WTC11 (cell line): ENCODE data around the gene ZEB1. TPM values are rescaled to one million over a fixed set of nuclear protein-coding genes. Genes with fewer than 3 reads are reported as not detected.
"Not testable (repeated sequence)": the region's sequence is repeated elsewhere in the genome, so short reads cannot be mapped to it uniquely, and the experiment has no call there.

Experiments
- ATAC-seq: fragments of 200-7000 bp; cut with Tn5 transposase; 2 replicates; pipeline ENCODE4 v1.10.0; 2021; ENCODE audit warnings: mild to moderate bottlenecking, moderate library complexity
- CTCF ChIA-PET: fragments of 300-600 bp; sonication (Branson Sonifier 250); formaldehyde crosslinking; loops from one replicate; lab custom pipeline; 2021; ENCODE audit warnings: antibody characterized with exemption; lab: Charles Lee
- POLR2A ChIA-PET: fragments of 350-600 bp; sonication (Branson Sonifier 250); formaldehyde crosslinking; loops from one replicate; lab custom pipeline; 2021; ENCODE audit warnings: antibody characterized with exemption; lab: Charles Lee
- DNase-seq: peaks from one replicate; pipeline ENCODE4 v3.0.0; 2021; ENCODE audit warnings: low spot score
- H3K27ac Mint-ChIP-seq: 2 replicates; pipeline ENCODE4 v1.8.0; 2021; ENCODE audit warnings: mixed read lengths
- H3K27me3 Mint-ChIP-seq: 2 replicates; pipeline ENCODE4 v1.8.0; 2021; ENCODE audit warnings: low read depth, mild to moderate bottlenecking, moderate library complexity, mixed read lengths
- H3K36me3 Mint-ChIP-seq: 2 replicates; pipeline ENCODE4 v1.8.0; 2021; ENCODE audit warnings: mixed read lengths
- H3K4me1 Mint-ChIP-seq: 2 replicates; pipeline ENCODE4 v1.8.0; 2022; ENCODE audit warnings: mixed read lengths
- H3K4me3 Mint-ChIP-seq: 2 replicates; pipeline ENCODE4 v1.8.0; 2021; ENCODE audit warnings: mild to moderate bottlenecking, moderate library complexity, mixed read lengths
- H3K9me3 Mint-ChIP-seq: 2 replicates; pipeline ENCODE4 v1.8.0; 2021; ENCODE audit warnings: mixed read lengths
- AFF4 ChIP-seq: sonication (generic); formaldehyde crosslinking; IDR thresholded peaks from 2 replicates; pipeline ENCODE4 v1.8.1; 2023; ENCODE audit warnings: mild to moderate bottlenecking, missing genetic modification reagents, borderline replicate concordance
- FOXK1 ChIP-seq: sonication (generic); formaldehyde crosslinking; IDR thresholded peaks from 2 replicates; pipeline ENCODE4 v1.8.0; 2022; ENCODE audit warnings: mild to moderate bottlenecking, moderate library complexity, missing genetic modification reagents
- FOXP1 ChIP-seq: sonication (generic); formaldehyde crosslinking; IDR thresholded peaks from 2 replicates; pipeline ENCODE4 v1.8.0; 2022; ENCODE audit warnings: missing genetic modification reagents, mild to moderate bottlenecking, moderate library complexity, borderline replicate concordance
- GABPB1 ChIP-seq: sonication (generic); formaldehyde crosslinking; IDR thresholded peaks from 2 replicates; pipeline ENCODE4 v1.8.1; 2023; ENCODE audit warnings: mild to moderate bottlenecking, missing genetic modification reagents
- HMGXB4 ChIP-seq: sonication (generic); formaldehyde crosslinking; IDR thresholded peaks from 2 replicates; pipeline ENCODE4 v1.8.1; 2023; ENCODE audit warnings: mild to moderate bottlenecking, moderate library complexity, missing genetic modification reagents
- IRF1 ChIP-seq: sonication (generic); formaldehyde crosslinking; IDR thresholded peaks from 2 replicates; pipeline ENCODE4 v1.8.0; 2023; ENCODE audit warnings: missing genetic modification reagents
- IRF2 ChIP-seq: sonication (generic); formaldehyde crosslinking; IDR thresholded peaks from 2 replicates; pipeline ENCODE4 v1.8.0; 2022; ENCODE audit warnings: low read depth, missing genetic modification reagents, borderline replicate concordance
- NFYB ChIP-seq: sonication (generic); formaldehyde crosslinking; conservative IDR thresholded peaks from 2 replicates; pipeline ENCODE4 v1.8.0; 2022; ENCODE audit warnings: low read depth, missing genetic modification reagents
- PREB ChIP-seq: sonication (generic); formaldehyde crosslinking; IDR thresholded peaks from 2 replicates; pipeline ENCODE4 v1.8.1; 2022; ENCODE audit warnings: mild to moderate bottlenecking, missing genetic modification reagents, moderate library complexity, borderline replicate concordance
- SP1 ChIP-seq: sonication (generic); formaldehyde crosslinking; conservative IDR thresholded peaks from 2 replicates; pipeline ENCODE4 v1.8.1; 2022; ENCODE audit warnings: missing genetic modification reagents
- ZNF423 ChIP-seq: fragments of 250-450 bp; sonication (Bioruptor Pico); IDR thresholded peaks from 2 replicates; pipeline ENCODE4 v2.1.2; 2022; ENCODE audit warnings: mild to moderate bottlenecking, moderate library complexity
- ZNF425 ChIP-seq: fragments of 250-450 bp; sonication (Bioruptor Pico); conservative IDR thresholded peaks from 2 replicates; pipeline ENCODE4 v1.9.0; 2021; ENCODE audit warnings: mild to moderate bottlenecking
- ZSCAN18 ChIP-seq: fragments of 250-450 bp; sonication (Bioruptor Pico); IDR thresholded peaks from 2 replicates; pipeline ENCODE4 v2.1.2; 2022; ENCODE audit warnings: mild to moderate bottlenecking, moderate library complexity
- total RNA-seq: library from RNA; stranded (reverse); gene quantifications from 3 replicates; pipeline ENCODE4 v1.2.3, GENCODE V29; 2021

ZEB1 gene
- total RNA-seq, 1 experiment from 2014 or later: 0.39 TPM

- H3K27me3 Mint-ChIP-seq: no peaks in the 10 kb centered on the region
- H3K36me3 Mint-ChIP-seq: peaks cover 5% of the 10 kb centered on the region
- H3K27ac Mint-ChIP-seq: no peak overlapping the region
- peaks cover 4% of the 10 kb centered on the region; the same call in 1 of the 2 replicates for H3K4me1 Mint-ChIP-seq
- H3K4me3 Mint-ChIP-seq: no peak overlapping the region
- TF ChIP-seq AFF4 (CRISPR knock-in tag) (no peak), PREB (CRISPR knock-in tag) (no peak), IRF2 (CRISPR knock-in tag) (no peak), FOXK1 (CRISPR knock-in tag) (no peak), IRF1 (CRISPR knock-in tag) (no peak), GABPB1 (CRISPR knock-in tag) (no peak), FOXP1 (CRISPR knock-in tag) (no peak), ZNF423 (no peak), ZNF425 (CRISPR knock-in tag) (no peak)
- ATAC-seq: no peak
- DNase-seq: no peak
- H3K9me3 Mint-ChIP-seq: peaks cover 16% of the 10 kb centered on the region
- POLR2A ChIA-PET: no interaction called here
- CTCF ChIA-PET: interaction anchor here (1.1 kb wide), 1 partner anchor 42 kb away, joined by 3 read pairs; no protein-coding TSS in a partner anchor
These were observed 107.4 kb downstream of the ZEB1 start for GRCh38 chr10:31426401-31426800.

GRCh38 chr10:31427334-31427733, 108.3 kb downstream of the ZEB1 start:
- H3K4me1 Mint-ChIP-seq, H3K27ac Mint-ChIP-seq, H3K27me3 Mint-ChIP-seq, CTCF ChIA-PET, H3K4me3 Mint-ChIP-seq, DNase-seq, ATAC-seq, POLR2A ChIA-PET, H3K36me3 Mint-ChIP-seq: not testable (repeated sequence)
- peaks cover 16% of the 10 kb centered on the region for H3K9me3 Mint-ChIP-seq

- H3K36me3 Mint-ChIP-seq, H3K4me3 Mint-ChIP-seq, H3K27me3 Mint-ChIP-seq, H3K27ac Mint-ChIP-seq, DNase-seq, POLR2A ChIA-PET, H3K4me1 Mint-ChIP-seq, ATAC-seq: not testable (repeated sequence)
- CTCF ChIA-PET: interaction anchor here (0.9 kb wide), 1 partner anchor 342 kb away, joined by 3 read pairs; no protein-coding TSS in a partner anchor
- H3K9me3 Mint-ChIP-seq: peaks cover 16% of the 10 kb centered on the region
These were observed 109.5 kb downstream of the ZEB1 start for GRCh38 chr10:31428499-31428898.

GRCh38 chr10:31431021-31431420, 112.0 kb downstream of the ZEB1 start:
- Mint-ChIP-seq H3K36me3 (peaks cover 5% of the 10 kb centered on the region), H3K4me3 (no peak overlapping the region), H3K27ac (no peak overlapping the region), H3K9me3 (peaks cover 23% of the 10 kb centered on the region), H3K4me1 (peaks cover 4% of the 10 kb centered on the region; the same call in 1 of the 2 replicates), H3K27me3 (no peaks in the 10 kb centered on the region)
- ChIA-PET POLR2A (no interaction called here), CTCF (interaction anchor here (0.7 kb wide), 1 partner anchor 37 kb away, joined by 5 read pairs; no protein-coding TSS in a partner anchor)
- no peak for TF ChIP-seq ZSCAN18 (CRISPR knock-in tag)
- no peak for TF ChIP-seq FOXK1 (CRISPR knock-in tag)
- TF ChIP-seq HMGXB4 (CRISPR knock-in tag): no peak
- TF ChIP-seq SP1 (CRISPR knock-in tag): no peak
- TF ChIP-seq NFYB: no peak
- ATAC-seq: no peak
- no peak for DNase-seq
